ENCODE data around the gene TRIM38. TPM values are rescaled to one million over a fixed set of nuclear protein-coding genes. Genes with fewer than 3 reads are reported as not detected.

TRIM38 gene
- total and polyA plus RNA-seq, 2 donors (not counting 3 experiments of a cell fraction or from before 2014, with no cell fraction given), result 5.1 to 13.2 TPM

DNA sequence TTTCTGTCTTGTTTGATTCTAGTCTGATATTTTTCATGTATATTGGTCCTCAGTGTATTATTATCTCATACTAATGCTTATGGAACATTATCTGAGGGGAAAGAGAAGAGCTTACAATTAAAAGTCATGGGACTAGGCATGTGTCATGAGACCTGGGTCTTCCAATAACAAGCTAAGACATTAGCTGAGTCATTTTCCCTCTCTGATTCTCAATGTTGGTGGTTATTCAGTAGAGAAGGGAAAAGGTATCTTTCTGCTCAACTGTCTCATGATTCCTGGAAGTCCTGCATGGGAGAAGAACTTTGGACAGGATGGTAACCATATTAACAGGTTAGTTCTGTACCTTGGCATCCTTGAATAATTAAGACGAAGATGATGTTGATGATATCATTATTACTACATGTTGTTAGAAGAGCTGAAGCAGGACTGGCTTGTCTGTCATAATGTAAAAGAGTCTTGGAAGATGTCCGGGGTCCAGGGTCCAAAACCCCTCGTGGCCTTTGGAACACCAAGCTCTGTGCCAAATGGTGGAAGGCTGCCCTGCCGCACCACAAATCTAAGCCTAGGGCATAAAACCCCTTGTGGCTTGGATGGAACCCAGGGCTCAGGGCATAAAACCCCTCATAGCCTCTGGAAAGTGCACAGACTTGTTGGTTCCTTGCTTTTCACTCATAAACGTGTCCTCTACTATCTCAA, 19.1 kb downstream of the TRIM38 start:
- DNase-seq (ENCODE audit: low read depth, low spot score) (no peak), FAIRE-seq (no peak)
- no peaks in the 10 kb centered on the region for H3K4me1 ChIP-seq (ENCODE audit: control insufficient read depth, extremely low read depth, insufficient read depth, low read length)
- intact Hi-C loops (cut with micrococcal nuclease), result no loop called here
- BruUV-seq (replicated peaks), result no TSS peak
- no peak overlapping the region for H3K27ac ChIP-seq (ENCODE audit: insufficient read depth, low read depth, low read length)
- TF ChIP-seq FOS (IDR thresholded peaks at IDR 0.05; ENCODE audit: borderline replicate concordance, insufficient read depth, low read length) (no peak), EZH2 (IDR thresholded peaks at IDR 0.05; ENCODE audit: borderline replicate concordance, low read depth, low read length, severe bottlenecking) (no peak), POLR2AphosphoS5 (IDR thresholded peaks at IDR 0.05; ENCODE audit: insufficient read depth, low read depth, low read length) (no peak), MYC (IDR thresholded peaks at IDR 0.05; ENCODE audit: low read depth, low read length) (no peak), POLR2A (IDR thresholded peaks at IDR 0.05; ENCODE audit: low read depth, low read length) (no peak), GATA2 (IDR thresholded peaks at IDR 0.05; ENCODE audit: insufficient read depth, insufficient read length, low read depth, low read length) (no peak), JUN (IDR thresholded peaks at IDR 0.05; ENCODE audit: borderline replicate concordance, insufficient read depth, insufficient read length, low read depth) (no peak)
- TF ChIP-seq, protein P1, sequence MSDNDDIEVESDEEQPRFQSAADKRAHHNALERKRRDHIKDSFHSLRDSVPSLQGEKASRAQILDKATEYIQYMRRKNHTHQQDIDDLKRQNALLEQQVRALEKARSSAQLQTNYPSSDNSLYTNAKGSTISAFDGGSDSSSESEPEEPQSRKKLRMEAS (IDR thresholded peaks at IDR 0.05; ENCODE audit: insufficient read depth, insufficient read length), result no peak
- TF ChIP-seq, protein P2, sequence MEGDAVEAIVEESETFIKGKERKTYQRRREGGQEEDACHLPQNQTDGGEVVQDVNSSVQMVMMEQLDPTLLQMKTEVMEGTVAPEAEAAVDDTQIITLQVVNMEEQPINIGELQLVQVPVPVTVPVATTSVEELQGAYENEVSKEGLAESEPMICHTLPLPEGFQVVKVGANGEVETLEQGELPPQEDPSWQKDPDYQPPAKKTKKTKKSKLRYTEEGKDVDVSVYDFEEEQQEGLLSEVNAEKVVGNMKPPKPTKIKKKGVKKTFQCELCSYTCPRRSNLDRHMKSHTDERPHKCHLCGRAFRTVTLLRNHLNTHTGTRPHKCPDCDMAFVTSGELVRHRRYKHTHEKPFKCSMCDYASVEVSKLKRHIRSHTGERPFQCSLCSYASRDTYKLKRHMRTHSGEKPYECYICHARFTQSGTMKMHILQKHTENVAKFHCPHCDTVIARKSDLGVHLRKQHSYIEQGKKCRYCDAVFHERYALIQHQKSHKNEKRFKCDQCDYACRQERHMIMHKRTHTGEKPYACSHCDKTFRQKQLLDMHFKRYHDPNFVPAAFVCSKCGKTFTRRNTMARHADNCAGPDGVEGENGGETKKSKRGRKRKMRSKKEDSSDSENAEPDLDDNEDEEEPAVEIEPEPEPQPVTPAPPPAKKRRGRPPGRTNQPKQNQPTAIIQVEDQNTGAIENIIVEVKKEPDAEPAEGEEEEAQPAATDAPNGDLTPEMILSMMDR (IDR thresholded peaks at IDR 0.05; ENCODE audit: extremely low read depth in 1 of 2, insufficient read depth in 1 of 2, low read depth in 1 of 2, low read length in 2 of 2), result no peak
- no peaks in the 10 kb centered on the region for H3K79me2 ChIP-seq (ENCODE audit: control insufficient read depth, insufficient read depth, low read length)
- no peak overlapping the region for H3K4me2 ChIP-seq (ENCODE audit: insufficient read depth, low read length)
- no peaks in the 10 kb centered on the region for H4K20me1 ChIP-seq (replicated peaks; ENCODE audit: control insufficient read depth, extremely low read depth, insufficient read depth, low read length)
- no peak overlapping the region for H3K9ac ChIP-seq (replicated peaks; ENCODE audit: extremely low read depth, insufficient read depth, low read length)
- POLR2A ChIA-PET, result no interaction called here
- H3K9me3 ChIP-seq (replicated peaks; ENCODE audit: control insufficient read depth, insufficient read depth, low read length), result no peaks in the 10 kb centered on the region
- CTCF ChIA-PET, result interaction anchor here (1.4 kb wide), 1 partner anchor 11 kb away, joined by 7 read pairs; no protein-coding TSS in a partner anchor
- H3K9me1 ChIP-seq (replicated peaks; ENCODE audit: control insufficient read depth, extremely low read depth, insufficient read depth, low read length), result no peaks in the 10 kb centered on the region
- H3K4me3 ChIP-seq (replicated peaks in 1 of 3; ENCODE audit: insufficient read depth in 1 of 3, low read depth in 1 of 3, low read length in 3 of 3), result no peak overlapping the region
- no peaks in the 10 kb centered on the region for H3K27me3 ChIP-seq (ENCODE audit: control insufficient read depth in 2 of 2, insufficient read depth in 2 of 2, low read length in 2 of 2)
- dilution Hi-C loops (cut with MboI; ENCODE audit: extremely low pct_ligation_motif_present, low sequenced_read_pairs), result no loop called here
- H3K36me3 ChIP-seq (ENCODE audit: control insufficient read depth in 2 of 2, extremely low read depth in 1 of 2, insufficient read depth in 2 of 2, low read length in 2 of 2), result peaks cover 26 to 29% of the 10 kb centered on the region in 2 experiments
- H2AFZ ChIP-seq (ENCODE audit: low read depth, low read length), result no peak overlapping the region

Measured in endothelial cell of umbilical vein (primary cell).